ENCODE measurements around the gene LRRC46. TPM values are rescaled to one million over a fixed set of nuclear protein-coding genes. Genes with fewer than 3 reads are reported as not detected.
A peak's percentile ranks its signal among the peaks of the same experiment; 100 is the strongest.

The LRRC46 gene
- polyA plus RNA-seq, 4 donors, result 0.22 to 1.5 (median 0.40) TPM

- H3K27me3 ChIP-seq (ENCODE audit: control insufficient read depth in 3 of 3, insufficient read depth in 3 of 3, low read length in 3 of 3), result no peaks in the 10 kb centered on the region
- H3K27ac ChIP-seq (ENCODE audit: low read depth in 1 of 3, low read length in 2 of 3), result no peak overlapping the region
- H3K9me3 ChIP-seq (ENCODE audit: control insufficient read depth in 2 of 2, insufficient read depth in 1 of 2, low read depth in 1 of 2, low read length in 1 of 2), result no peaks in the 10 kb centered on the region
- H3K4me3 ChIP-seq (ENCODE audit: low read depth in 1 of 3, low read length in 3 of 3), result no peak overlapping the region
- FAIRE-seq (no peak), DNase-seq (peak in 1 of 2 donors; percentile 37)
- 58 to 81% (median 63%) methylated on average over 18 of the region's 18 CpGs for WGBS, 3 donors
- H3K36me3 ChIP-seq (ENCODE audit: control insufficient read depth in 3 of 3, insufficient read depth in 2 of 3, low read depth in 1 of 3, low read length in 3 of 3), result peaks cover 13 to 90% (median 54%) of the 10 kb centered on the region in 3 donors
- H3K4me1 ChIP-seq (ENCODE audit: control insufficient read depth in 3 of 3, insufficient read depth in 2 of 3, low read depth in 1 of 3, low read length in 2 of 3), result peaks cover 0 to 19% (median 1%) of the 10 kb centered on the region in 3 donors
These were observed 19.1 kb upstream of the LRRC46 start for GRCh38 chr17:47812146-47812920.

GRCh38 chr17:47813077-47813476 is 18.4 kb upstream of the LRRC46 start:
- H3K9me3 ChIP-seq (ENCODE audit: control insufficient read depth in 2 of 2, insufficient read depth in 1 of 2, low read depth in 1 of 2, low read length in 1 of 2), result no peaks in the 10 kb centered on the region
- WGBS, 3 donors, result 92 to 95% (median 94%) methylated on average over 14 of the region's 14 CpGs
- no peak overlapping the region for H3K4me3 ChIP-seq (ENCODE audit: low read depth in 1 of 3, low read length in 3 of 3)
- H3K36me3 ChIP-seq (ENCODE audit: control insufficient read depth in 3 of 3, insufficient read depth in 2 of 3, low read depth in 1 of 3, low read length in 3 of 3), result peaks cover 13 to 90% (median 50%) of the 10 kb centered on the region in 3 donors
- FAIRE-seq, result no peak
- no peak overlapping the region for H3K27ac ChIP-seq (ENCODE audit: low read depth in 1 of 3, low read length in 2 of 3)
- no peaks in the 10 kb centered on the region for H3K27me3 ChIP-seq (ENCODE audit: control insufficient read depth in 3 of 3, insufficient read depth in 3 of 3, low read length in 3 of 3)
- H3K4me1 ChIP-seq (ENCODE audit: control insufficient read depth in 3 of 3, insufficient read depth in 2 of 3, low read depth in 1 of 3, low read length in 2 of 3), result peaks cover 0 to 19% (median 1%) of the 10 kb centered on the region in 3 donors
- DNase-seq, result no peak

- Histone ChIP-seq H3K36me3 (ENCODE audit: control insufficient read depth in 3 of 3, insufficient read depth in 2 of 3, low read depth in 1 of 3, low read length in 3 of 3) (peaks cover 12 to 90% (median 51%) of the 10 kb centered on the region in 3 donors), H3K27me3 (ENCODE audit: control insufficient read depth in 3 of 3, insufficient read depth in 3 of 3, low read length in 3 of 3) (no peaks in the 10 kb centered on the region), H3K4me1 (ENCODE audit: control insufficient read depth in 3 of 3, insufficient read depth in 2 of 3, low read depth in 1 of 3, low read length in 2 of 3) (peaks cover 0 to 19% (median 1%) of the 10 kb centered on the region in 3 donors), H3K27ac (ENCODE audit: low read depth in 1 of 3, low read length in 2 of 3) (no peak overlapping the region), H3K9me3 (ENCODE audit: control insufficient read depth in 2 of 2, insufficient read depth in 1 of 2, low read depth in 1 of 2, low read length in 1 of 2) (no peaks in the 10 kb centered on the region), H3K4me3 (ENCODE audit: low read depth in 1 of 3, low read length in 3 of 3) (no peak overlapping the region)
- 95 to 97% (median 96%) methylated on average over 22 of the region's 22 CpGs for WGBS, 3 donors
- FAIRE-seq (no peak), DNase-seq (no peak)
These were observed 17.9 kb upstream of the LRRC46 start for GRCh38 chr17:47813512-47814031.

- H3K4me1 ChIP-seq (ENCODE audit: control insufficient read depth in 3 of 3, insufficient read depth in 2 of 3, low read depth in 1 of 3, low read length in 2 of 3), result peaks cover 0 to 9% (median 0%) of the 10 kb centered on the region in 3 donors
- no peak for FAIRE-seq
- 93 to 95% (median 95%) methylated on average over 21 of the region's 21 CpGs for WGBS, 3 donors
- no peak overlapping the region for H3K27ac ChIP-seq (ENCODE audit: low read depth in 1 of 3, low read length in 2 of 3)
- DNase-seq, result no peak
- H3K27me3 ChIP-seq (ENCODE audit: control insufficient read depth in 3 of 3, insufficient read depth in 3 of 3, low read length in 3 of 3), result no peaks in the 10 kb centered on the region
- H3K36me3 ChIP-seq (ENCODE audit: control insufficient read depth in 3 of 3, insufficient read depth in 2 of 3, low read depth in 1 of 3, low read length in 3 of 3), result peaks cover 12 to 88% (median 43%) of the 10 kb centered on the region in 3 donors
- H3K9me3 ChIP-seq (ENCODE audit: control insufficient read depth in 2 of 2, insufficient read depth in 1 of 2, low read depth in 1 of 2, low read length in 1 of 2), result no peaks in the 10 kb centered on the region
- H3K4me3 ChIP-seq (ENCODE audit: low read depth in 1 of 3, low read length in 3 of 3), result no peak overlapping the region
These were observed 16.2 kb upstream of the LRRC46 start for GRCh38 chr17:47815106-47815918.

- Histone ChIP-seq H3K27ac (ENCODE audit: low read depth in 1 of 3, low read length in 2 of 3) (no peak overlapping the region), H3K27me3 (ENCODE audit: control insufficient read depth in 3 of 3, insufficient read depth in 3 of 3, low read length in 3 of 3) (no peaks in the 10 kb centered on the region), H3K9me3 (ENCODE audit: control insufficient read depth in 2 of 2, insufficient read depth in 1 of 2, low read depth in 1 of 2, low read length in 1 of 2) (no peaks in the 10 kb centered on the region), H3K4me1 (ENCODE audit: control insufficient read depth in 3 of 3, insufficient read depth in 2 of 3, low read depth in 1 of 3, low read length in 2 of 3) (peaks cover 0 to 14% (median 0%) of the 10 kb centered on the region in 3 donors), H3K4me3 (ENCODE audit: low read depth in 1 of 3, low read length in 3 of 3) (no peak overlapping the region), H3K36me3 (ENCODE audit: control insufficient read depth in 3 of 3, insufficient read depth in 2 of 3, low read depth in 1 of 3, low read length in 3 of 3) (peaks cover 12 to 80% (median 43%) of the 10 kb centered on the region in 3 donors)
- FAIRE-seq (no peak), DNase-seq (no peak)
- 95 to 96% (median 95%) methylated on average over 20 to 21 of the region's 21 CpGs for WGBS, 3 donors
These were observed 15.2 kb upstream of the LRRC46 start for GRCh38 chr17:47816111-47816735.

GRCh38 chr17:47816947-47817346 is 14.5 kb upstream of the LRRC46 start:
- Histone ChIP-seq H3K27ac (ENCODE audit: low read depth in 1 of 3, low read length in 2 of 3) (no peak overlapping the region), H3K36me3 (ENCODE audit: control insufficient read depth in 3 of 3, insufficient read depth in 2 of 3, low read depth in 1 of 3, low read length in 3 of 3) (peaks cover 12 to 77% (median 43%) of the 10 kb centered on the region in 3 donors), H3K9me3 (ENCODE audit: control insufficient read depth in 2 of 2, insufficient read depth in 1 of 2, low read depth in 1 of 2, low read length in 1 of 2) (no peaks in the 10 kb centered on the region), H3K27me3 (ENCODE audit: control insufficient read depth in 3 of 3, insufficient read depth in 3 of 3, low read length in 3 of 3) (no peaks in the 10 kb centered on the region), H3K4me1 (ENCODE audit: control insufficient read depth in 3 of 3, insufficient read depth in 2 of 3, low read depth in 1 of 3, low read length in 2 of 3) (peaks cover 0 to 18% (median 0%) of the 10 kb centered on the region in 3 donors), H3K4me3 (ENCODE audit: low read depth in 1 of 3, low read length in 3 of 3) (no peak overlapping the region)
- 96 to 99% (median 98%) methylated on average over 10 of the region's 10 CpGs for WGBS, 3 donors
- DNase-seq (no peak), FAIRE-seq (no peak)

- Histone ChIP-seq H3K9me3 (ENCODE audit: control insufficient read depth in 2 of 2, insufficient read depth in 1 of 2, low read depth in 1 of 2, low read length in 1 of 2) (no peaks in the 10 kb centered on the region), H3K4me1 (ENCODE audit: control insufficient read depth in 3 of 3, insufficient read depth in 2 of 3, low read depth in 1 of 3, low read length in 2 of 3) (peaks cover 0 to 22% (median 0%) of the 10 kb centered on the region in 3 donors), H3K27me3 (ENCODE audit: control insufficient read depth in 3 of 3, insufficient read depth in 3 of 3, low read length in 3 of 3) (no peaks in the 10 kb centered on the region), H3K27ac (ENCODE audit: low read depth in 1 of 3, low read length in 2 of 3) (no peak overlapping the region), H3K36me3 (ENCODE audit: control insufficient read depth in 3 of 3, insufficient read depth in 2 of 3, low read depth in 1 of 3, low read length in 3 of 3) (peaks cover 12 to 70% (median 39%) of the 10 kb centered on the region in 3 donors), H3K4me3 (ENCODE audit: low read depth in 1 of 3, low read length in 3 of 3) (no peak overlapping the region)
- FAIRE-seq (no peak), DNase-seq (no peak)
- 93 to 96% (median 94%) methylated on average over 11 of the region's 11 CpGs for WGBS, 3 donors
These were observed 13.3 kb upstream of the LRRC46 start for GRCh38 chr17:47818002-47818695.

Measured in small intestine (tissue), 7 donors.